ENCODE results near the gene ELSPBP1.
"Not testable (repeated sequence)": the region's sequence is repeated elsewhere in the genome, so short reads cannot be mapped to it uniquely, and the experiment has no call there.

The ELSPBP1 gene

DNA sequence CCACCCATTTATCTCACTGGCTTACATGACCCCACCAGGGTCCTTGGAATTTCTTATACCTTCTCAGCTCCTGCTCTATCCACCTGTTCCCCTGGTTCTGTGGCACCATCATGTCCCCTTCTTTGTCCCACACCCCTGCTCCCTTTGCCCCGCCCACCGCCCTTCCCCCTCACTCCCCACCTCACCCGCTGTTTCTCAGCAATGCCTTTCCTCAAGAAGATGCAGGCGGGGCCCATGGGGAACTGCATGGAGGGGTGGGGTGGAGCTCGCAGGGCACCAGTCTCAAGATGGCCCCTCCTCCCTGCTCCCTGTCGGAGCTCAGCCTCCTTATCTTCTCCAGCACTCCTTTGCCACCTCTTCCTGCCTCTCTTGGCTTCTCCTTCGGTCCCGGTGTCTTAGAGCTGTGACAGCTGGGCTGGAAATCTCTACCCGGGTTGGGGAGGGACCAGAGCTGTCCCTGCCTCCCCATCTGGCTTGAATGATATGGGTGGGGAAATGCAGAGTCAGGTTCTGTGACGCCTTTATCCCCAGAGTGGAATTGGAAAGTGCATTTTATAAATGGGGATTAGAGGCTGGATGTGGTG, 49.3 kb downstream of the ELSPBP1 start, which contains the start of gene CABP5:
Gene CABP5 (minus strand): TSS at position 405 of the 584 bp plus-strand sequence. CDS start 157 bp downstream, at position 248.
- ATAC-seq, result no peak
- no peak for DNase-seq

DNA sequence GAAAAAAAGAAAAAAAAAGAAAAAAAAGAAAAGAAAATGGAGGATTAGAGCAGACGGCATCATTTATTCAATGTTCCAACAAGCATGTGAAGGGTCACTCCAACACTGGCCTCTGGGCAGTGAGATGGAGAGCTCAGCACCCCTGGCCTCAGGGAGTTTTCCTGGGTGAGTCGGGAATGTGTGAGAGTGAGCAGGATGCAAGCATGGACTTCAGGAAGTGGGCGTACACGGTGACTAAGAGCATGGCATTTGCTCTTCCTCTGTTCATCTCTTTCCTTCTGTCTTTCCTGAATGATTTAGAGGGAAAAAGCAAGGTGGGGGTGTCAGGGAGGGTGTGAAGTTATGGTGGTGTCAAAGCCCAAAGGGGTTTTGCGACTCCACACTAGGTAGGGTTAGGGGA, 50.1 kb downstream of the ELSPBP1 start:
- DNase-seq (no peak), ATAC-seq (no peak)

DNA sequence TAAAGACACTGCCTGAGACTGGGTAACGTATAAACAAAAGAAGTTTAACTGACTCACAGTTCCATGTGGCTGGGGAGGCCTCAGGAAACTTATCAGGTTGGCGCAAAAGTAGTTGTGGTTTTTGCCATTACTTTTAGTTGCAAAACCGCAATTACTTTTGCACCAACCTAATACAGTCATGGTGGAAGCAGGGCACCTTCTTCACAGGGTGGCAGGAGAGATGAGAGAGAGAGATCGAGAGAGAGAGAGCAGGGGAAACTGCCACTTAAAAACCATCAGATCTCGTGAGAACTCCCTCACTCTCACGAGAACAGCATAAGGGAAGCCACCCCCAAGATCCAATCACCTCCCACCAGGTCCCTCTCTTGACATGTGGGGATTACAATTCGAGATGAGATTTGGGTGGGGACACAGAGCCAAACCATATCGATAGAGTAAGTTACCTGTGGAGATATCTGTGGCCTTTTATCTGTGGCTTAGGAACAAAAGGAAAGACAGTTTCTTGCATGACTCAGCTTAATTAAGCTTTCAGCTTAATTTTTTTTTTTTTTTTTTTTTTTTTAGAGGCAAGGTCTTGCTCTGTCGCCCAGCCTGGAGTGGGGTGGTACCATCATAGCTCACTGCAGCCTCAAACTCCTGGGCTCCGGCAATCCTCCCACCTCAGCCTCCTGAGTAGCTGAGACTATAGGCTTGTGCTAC, 57.1 kb downstream of the ELSPBP1 start:
- DNase-seq (no peak), ATAC-seq (no peak)

DNA sequence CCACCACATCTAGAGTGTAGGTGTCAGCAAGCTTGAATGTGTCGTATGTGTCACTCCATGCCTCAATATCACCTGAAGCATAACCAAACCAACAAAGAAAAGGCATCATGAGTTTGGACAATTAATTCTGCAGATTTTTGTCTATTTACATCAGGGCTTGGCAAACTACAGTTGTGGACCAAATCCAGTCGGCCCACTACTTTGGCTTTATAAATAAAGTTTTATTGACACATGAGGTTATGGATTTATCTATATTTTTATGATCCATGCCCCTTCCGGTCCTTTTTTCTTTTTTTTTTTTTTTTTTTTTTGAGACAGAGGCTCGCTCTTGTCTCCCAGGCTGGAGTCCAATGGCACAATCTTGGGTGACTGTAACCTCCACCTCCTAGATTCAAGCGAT, 58.6 kb downstream of the ELSPBP1 start:
- DNase-seq, result no peak
- ATAC-seq, result no peak

DNA sequence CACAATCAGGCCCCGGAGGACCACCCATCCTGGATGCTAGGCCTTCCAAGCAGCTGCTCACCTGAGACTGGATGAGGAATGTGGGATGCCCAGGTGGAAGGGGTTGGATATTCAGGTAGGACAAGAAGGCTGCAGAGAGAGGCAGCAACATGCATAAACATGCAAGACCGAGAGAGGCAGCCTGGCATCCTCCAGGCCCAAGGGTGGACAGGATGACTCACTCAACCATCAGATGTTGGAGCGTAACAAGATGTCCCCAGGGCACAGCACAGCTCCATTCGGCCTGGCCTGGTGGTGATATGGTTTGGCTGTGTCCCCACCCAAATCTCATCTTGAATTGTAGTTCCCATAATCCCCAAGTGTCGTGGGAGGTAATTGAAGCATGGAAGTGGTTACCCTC, 59.4 kb downstream of the ELSPBP1 start:
- DNase-seq, result no peak
- no peak for ATAC-seq

DNA sequence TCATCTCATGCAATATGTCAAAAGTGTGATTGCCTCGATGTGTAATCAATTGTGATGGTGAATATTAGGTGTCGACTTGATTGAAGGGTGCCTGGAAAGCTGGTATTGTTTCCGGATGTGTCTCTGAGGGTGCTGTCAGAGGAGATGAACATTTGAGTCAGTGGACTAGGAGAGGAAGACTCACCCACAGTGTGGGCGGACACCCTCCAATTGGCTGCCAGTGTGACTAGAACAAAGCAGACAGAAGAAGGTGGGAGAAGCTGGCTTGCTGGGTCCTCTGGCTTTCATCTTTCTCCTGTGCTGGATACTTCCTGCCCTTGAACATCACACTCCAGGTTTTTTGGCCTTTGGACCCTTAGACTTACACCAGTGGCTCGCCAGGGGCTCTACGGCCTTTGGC, 64.9 kb downstream of the ELSPBP1 start:
- no peak for ATAC-seq
- peak; percentile 4 for DNase-seq

DNA sequence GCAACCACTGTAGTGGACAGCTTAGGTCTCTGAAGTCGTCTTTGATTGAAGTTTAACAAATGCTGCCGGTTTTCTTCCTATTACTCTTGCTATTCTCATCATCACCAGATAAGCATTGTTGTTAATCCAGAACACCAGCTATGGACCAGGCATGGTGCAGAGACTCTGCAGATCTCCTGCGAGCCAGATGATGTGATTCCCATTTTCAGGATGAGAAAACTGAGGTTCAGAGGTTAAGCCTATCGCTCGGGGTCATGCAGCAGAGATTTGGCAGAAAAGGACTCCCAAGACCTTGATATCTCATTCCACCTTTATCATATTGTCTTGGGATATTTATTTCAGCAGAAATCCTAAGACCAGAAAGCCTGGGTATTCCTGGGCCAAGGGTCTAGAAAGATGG, 65.9 kb downstream of the ELSPBP1 start:
- ATAC-seq, result no peak
- DNase-seq, result no peak

DNA sequence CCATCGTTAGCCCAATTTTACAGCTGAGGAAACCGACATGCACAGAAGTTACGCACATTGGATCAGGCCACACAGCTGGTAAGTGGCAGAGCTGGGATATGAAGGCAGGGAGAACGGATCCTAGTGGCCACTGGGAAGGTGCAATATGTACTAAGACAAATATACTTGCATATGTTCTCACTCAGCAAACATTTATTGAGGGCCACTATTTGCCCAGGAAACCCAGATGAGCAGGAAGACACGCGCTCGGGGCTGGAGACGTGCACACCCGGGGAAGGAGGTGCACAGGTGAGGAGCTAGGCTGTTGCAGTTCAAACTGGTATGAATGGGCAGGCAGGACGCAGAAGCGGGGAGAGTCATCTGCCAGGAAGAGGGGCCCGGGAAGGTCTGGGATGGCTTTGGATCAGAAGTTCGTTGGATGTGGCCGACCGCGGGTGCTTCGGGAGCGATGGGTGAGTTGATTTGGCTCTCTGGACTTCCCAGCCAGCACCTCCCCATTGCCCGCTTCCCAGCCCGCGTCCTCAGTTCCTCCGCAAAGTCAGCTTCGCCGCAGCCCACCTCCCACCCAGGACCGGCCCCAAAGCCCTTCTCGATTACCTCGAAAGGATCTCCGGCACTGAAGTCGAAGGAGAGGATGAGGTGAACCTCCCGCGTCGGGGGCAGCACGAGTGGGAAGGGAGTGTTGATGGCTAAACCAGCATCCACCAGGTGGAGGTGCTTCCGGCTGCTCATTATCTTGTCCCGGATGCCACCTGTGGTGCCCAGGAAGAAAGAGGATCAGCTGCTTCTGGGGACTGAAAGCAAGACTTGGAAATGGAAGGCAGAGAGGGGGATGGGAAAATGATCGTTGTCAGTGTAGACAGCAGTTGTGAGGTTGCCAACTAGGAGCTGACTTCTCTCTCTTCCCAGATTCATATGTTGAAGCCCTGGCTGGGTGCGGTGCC, 67.2 kb downstream of the ELSPBP1 start:
- DNase-seq, result no peak
- no peak for ATAC-seq

DNA sequence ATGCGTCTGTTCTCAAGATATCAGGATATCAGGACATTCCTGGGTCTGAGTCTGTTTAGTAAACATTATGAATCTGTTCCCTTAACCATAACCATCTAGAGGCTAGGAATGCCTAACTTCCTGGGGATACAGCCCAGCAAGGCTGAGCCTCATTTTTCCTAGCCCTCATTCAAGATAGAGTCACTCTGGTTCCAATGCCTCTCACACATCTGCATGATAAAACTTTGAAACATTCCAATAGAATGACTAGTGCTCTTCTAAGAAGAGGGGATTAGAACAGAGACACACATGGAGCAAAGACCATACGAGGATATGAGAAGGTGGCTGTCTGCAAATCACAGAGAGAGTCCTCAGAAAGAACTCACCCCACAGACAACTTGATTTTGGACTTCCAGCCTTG, 70.1 kb downstream of the ELSPBP1 start:
- DNase-seq (no peak), ATAC-seq (no peak)

DNA sequence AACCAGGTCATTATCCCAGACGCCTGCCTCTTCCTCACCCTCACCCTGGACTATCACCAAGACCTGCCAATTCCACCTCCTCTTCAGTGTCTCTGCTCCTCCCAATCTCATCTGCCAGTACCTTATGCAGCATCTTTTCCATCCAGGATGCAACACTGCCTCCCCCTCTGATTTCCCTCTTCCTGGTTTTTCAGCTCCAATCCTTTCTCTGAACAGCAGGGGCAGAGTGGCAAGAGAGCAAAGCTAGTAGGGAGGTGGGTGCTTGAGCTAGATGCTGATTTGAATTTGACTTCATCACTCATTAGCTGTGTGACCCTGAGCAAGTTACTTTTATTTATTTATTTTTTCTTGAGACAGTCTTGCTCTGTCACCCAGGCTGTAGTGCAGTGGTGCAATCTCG, 75.0 kb downstream of the ELSPBP1 start:
- DNase-seq, result no peak
- no peak for ATAC-seq

DNA sequence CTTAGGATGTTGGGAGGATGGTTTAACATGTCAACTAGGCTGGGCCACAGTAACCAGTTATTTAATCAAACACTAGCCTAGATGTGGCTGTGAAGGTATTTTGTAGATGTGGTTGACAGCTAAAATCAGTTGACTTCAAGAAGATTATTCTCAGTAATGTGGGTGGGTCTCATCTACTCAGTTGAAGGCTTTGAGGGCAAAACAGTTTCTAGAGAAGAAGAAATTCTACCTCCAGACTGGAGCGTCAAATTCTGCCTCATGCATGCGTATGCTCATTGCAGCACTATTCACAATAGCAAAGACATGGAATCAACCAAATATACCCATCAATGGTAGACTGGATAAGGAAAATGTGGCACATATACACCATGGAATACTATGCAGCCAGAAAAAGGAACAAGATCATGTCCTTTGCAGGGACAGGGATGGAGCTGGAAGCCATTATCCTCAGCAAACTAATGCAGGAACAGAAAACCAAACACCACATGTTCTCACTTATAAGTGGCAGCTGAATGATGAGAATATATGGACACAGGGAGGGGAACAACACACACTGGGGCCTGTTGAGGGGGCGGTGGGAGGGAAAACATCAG, 75.8 kb downstream of the ELSPBP1 start:
- ATAC-seq, DNase-seq: not testable (repeated sequence)
